Measurements from ENCODE around the gene KIF4A.

- no peak for TF ChIP-seq POLR2A (IDR thresholded peaks at IDR 0.05)
- no peak for TF ChIP-seq CTCF (IDR thresholded peaks at IDR 0.05)
These were observed 42.7 kb upstream of the KIF4A start for GRCh38 chrX:70247252-70247651.

All from tibial nerve (tissue), 3 donors.